Kidney glomerular epithelial cell (primary cell): ENCODE data around the gene RO60.
"Not testable (repeated sequence)": the region's sequence is repeated elsewhere in the genome, so short reads cannot be mapped to it uniquely, and the experiment has no call there.

Source experiments
- DNase-seq: peaks from one replicate; lab custom pipeline; 2025; lab: John Stamatoyannopoulos, UW

RO60 gene

GRCh38 chr1:193059282-193060114 lies at the start of gene RO60, which contains the start of gene UCHL5:
TSS of gene RO60 (plus strand) at chr1:193059612. CDS start at chr1:193069055, 9,443 bp downstream.
TSS of gene UCHL5 (minus strand) at chr1:193059360. CDS start at chr1:193059260, 100 bp downstream.
- DNase-seq: peak; percentile 93

DNA sequence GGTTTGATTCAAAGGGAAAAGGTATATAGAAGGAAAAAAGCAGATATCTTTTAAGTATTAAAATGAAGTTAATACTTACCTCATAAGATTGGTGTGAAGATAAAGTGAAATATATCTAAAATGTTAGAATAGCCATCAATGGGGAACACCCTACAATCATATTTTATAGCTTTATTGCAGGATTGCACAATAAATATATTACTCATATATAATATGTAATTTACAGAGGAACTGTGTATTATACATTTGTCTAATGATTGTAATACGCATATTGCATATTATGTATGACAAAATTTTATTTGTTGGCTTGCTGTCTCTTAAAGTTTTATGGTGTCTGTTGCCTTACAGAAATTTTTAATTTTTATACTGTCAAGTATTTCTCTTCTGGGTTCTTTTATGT lies 48.0 kb upstream of the RO60 start:
- DNase-seq: no peak

GRCh38 chr1:193013005-193013404 lies 46.4 kb upstream of the RO60 start:
- no peak for DNase-seq

DNA sequence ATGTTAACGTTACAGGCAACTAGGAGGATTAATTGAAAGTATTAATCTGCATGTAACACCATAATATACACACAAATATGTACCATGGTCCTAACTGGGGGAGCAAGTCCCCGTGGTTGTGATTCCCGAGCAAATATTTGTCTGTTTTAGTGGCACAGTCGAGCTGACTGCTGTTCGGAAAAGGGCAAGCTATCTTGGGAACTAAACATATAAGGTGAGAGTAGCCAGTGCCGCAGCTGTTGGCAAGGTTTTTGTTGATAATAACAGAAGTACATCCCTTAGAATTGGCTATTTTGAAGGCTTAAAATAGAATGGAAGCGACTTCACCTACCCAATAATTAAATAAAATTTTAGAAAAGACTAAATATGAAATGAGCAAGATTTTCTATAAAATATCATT lies 45.7 kb upstream of the RO60 start:
- DNase-seq: no peak

DNA sequence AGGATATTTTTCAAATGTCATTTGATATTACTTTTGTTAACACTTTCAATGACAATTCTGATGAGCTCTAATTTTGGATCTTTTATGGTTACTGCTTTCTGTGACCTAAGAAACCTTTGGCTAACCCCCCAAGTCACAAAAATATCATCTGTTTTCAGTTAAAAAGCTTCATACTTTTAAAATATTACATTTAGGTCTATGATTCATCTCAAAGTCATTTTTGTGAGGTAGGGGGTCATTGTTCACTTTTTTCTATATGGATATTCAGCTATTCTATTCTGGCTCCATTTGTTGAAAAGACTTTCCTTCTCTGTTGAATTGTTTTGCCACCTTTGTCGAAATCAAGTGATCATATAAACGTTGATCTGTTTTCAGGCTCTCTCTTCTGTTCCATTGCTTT lies 45.0 kb upstream of the RO60 start:
- no peak for DNase-seq

GRCh38 chr1:193016788-193017187 lies 42.6 kb upstream of the RO60 start:
- no peak for DNase-seq

DNA sequence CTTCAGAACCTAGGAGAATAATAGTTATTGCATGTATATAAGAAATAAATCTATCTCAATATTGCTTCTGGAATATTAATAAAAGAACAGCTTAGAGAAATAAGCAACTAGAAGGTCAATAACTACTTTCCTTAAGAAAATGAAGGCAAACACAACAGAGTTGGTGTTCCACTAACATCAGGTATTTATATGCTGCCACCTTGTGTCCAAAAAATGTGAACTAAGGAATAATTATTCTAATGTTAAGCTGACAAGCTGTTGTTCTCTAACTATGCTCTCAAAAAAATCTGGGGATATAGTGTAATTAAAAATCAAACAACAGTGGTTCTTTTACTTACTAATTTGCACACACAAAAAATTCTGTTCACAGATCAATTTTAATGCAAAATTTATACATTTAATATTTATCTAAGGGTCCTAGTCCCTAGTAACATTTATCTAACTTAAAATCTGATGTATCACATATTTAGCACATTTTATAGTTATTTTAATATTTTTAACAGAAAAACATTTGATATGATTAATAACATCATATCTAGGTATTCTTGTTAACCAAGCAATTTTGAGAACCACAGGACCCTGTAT lies 39.9 kb upstream of the RO60 start:
- DNase-seq: peak; percentile 52

DNA sequence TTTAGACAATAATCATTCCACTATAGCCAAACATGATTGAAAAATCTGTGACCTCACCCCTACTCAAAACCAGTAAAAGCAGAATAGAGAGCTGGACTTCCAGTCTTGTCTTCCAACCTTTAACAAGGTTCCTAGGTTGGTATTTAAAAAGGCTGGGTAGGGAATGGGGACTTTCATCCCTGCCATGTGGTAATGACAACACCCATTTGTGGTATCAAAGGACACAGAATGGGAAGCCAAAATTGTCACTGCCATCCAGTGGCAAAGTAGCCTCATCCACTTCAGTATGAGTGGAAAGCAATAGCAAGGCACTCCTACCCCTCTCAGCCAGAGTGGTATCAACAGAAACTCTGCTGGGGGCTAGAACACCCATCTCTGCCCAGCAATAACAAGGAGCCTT lies 34.2 kb upstream of the RO60 start:
- DNase-seq: no peak

- DNase-seq: no peak
Observed at GRCh38 chr1:193030280-193030679, 29.1 kb upstream of the RO60 start.

DNA sequence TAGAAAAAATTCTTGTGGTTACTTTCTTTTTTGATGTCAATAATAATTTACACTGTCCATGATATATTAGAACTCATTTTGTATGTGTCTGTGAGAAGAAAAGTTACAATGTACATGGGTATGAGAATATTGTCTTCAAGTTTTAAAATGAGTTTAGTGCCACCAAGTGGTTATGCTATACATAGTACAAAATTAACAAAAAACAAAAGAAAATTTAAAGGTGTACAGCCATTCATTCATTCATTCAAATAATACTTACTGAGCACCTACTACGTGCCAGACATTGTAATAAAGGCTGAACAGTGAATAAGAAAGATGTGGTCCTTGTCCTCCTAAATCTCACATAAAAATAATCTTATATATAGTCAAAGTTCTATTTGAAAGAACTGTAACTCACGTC lies 28.0 kb upstream of the RO60 start:
- DNase-seq: no peak

GRCh38 chr1:193032643-193033427 lies 26.6 kb upstream of the RO60 start:
- DNase-seq: not testable (repeated sequence)

- DNase-seq: no peak
Observed at GRCh38 chr1:193033610-193034009, 25.8 kb upstream of the RO60 start.

DNA sequence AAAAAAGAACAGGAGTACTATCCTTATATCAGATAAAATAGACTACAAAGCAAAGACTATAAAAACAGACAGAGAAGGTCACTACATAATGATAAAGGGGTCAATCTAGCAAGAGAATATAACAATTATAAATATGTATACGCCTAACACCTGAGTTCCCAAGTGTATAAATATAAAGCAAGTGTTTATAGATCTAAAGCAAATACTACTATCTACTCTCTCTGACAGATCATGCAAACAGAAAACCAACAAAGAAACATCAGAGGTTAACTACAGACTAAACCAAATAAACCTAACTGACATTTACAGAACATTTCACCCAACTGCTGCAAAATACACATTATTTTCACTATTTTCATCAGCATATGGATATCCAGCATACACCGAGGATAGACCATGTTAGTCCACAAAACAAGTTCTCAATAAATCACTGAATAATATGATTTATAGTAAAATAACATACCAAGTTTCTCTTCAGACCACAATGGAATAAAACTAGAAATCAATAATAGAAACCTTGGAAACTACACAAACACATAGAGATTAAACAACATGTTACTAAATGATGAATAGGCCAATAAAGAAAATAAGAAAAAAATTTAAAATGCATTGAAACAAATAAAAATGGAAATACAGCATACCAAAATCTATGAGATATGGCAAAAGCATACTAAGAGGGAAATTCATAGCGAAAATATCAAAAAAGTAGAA lies 22.9 kb upstream of the RO60 start:
- no peak for DNase-seq

GRCh38 chr1:193040011-193040410 lies 19.4 kb upstream of the RO60 start:
- no peak for DNase-seq

DNA sequence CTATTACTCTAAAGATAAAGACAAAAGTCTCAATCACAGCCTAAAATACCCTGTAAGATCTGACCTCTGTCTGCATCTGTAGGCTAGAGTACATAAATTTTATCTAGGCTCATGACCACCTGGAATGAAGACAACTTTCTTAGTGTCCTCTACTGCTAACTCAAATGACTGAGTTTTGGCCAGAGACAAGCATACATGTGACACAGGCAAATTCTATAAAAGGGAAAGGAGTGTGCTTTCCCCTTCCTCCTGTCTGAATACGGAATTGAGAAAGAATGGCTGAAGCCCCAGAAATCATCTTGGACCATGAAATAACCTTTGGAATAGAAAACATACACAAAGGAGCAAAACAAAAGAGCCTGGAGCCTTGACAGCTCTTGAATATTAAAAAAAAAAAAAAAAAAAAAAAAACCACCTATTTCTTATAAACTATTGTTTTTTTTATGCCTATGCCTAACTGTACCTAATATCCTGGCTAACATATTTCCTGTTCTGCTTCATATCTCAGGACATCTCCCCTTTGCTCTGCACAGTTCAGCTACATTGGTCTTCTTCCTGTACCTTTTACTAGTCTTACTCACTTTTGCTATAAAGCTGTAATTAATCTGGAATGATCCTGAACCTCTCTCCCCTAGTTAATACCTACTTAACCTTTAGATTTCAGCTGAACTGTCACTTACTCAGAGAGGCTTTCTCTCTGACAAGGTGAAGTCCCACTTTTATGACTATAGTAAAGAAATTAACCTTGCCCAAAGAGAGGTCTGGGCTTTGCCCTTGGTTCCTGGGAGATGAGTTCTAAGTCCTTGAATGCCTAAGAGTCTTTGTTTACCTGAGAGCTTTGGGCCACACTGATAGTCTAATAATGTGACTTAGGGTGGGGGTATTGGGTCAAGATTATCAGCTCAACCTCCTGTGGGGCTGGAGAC lies 16.4 kb upstream of the RO60 start:
- no peak for DNase-seq

DNA sequence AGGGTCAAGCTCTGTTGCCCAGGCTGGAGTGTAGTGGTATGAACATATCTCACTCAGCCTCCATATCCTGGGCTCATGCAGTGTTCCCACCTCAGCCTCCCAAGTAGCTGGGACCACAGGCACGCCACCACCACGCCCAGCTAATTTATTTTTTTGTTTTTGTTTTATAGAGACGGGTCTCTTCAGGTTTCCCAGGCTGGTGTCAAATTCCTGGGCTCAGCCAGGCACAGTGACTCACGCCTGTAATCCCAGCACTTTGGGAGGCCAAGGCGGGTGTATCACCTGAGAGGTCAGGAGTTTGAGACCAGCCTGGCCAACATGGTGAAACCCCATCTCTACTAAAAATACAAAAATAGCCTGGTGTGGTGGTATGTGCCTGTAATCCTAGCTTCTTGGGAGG lies 10.5 kb upstream of the RO60 start:
- not testable (repeated sequence) for DNase-seq

GRCh38 chr1:193054169-193054675 lies 5.2 kb upstream of the RO60 start:
- DNase-seq: no peak

DNA sequence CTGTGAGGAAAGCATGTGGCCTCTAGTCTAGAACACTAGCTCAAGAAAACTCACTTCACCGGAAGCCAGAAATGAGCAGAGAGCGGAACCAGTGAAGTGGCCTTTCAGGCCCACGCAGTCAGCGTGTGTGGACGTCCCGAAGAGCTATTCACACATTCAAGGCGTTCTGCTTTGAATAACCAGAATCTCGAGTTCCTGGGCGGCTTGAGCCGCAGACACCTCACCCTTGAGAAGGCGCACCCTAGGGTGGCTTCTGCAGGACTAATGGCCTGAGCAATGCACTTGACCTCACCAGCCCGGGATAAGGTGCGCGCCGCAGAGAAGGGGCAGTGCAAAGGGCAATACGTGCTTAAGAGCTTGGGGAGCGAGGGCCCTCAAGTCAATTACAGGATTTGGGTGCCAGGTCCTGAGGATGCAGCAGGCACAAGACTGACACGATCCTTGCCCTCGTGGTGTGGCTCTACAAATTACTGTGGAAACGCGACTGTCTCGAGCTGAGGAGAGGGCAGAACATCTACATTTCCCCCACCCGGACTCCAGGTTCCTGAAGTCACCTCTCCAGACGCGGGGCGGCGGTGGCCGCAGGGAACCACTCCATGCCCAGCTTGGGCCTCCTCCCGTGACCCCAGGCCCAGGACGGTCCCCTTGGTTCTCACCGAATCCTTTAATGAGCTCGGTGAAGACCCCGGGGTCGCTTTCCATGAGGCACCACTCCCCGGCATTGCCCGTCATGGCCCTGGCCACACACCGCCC lies 707 bp upstream of the RO60 start:
- DNase-seq: peak; percentile 7

GRCh38 chr1:193060115-193060403 lies 647 bp downstream of the RO60 start:
- DNase-seq: no peak

DNA sequence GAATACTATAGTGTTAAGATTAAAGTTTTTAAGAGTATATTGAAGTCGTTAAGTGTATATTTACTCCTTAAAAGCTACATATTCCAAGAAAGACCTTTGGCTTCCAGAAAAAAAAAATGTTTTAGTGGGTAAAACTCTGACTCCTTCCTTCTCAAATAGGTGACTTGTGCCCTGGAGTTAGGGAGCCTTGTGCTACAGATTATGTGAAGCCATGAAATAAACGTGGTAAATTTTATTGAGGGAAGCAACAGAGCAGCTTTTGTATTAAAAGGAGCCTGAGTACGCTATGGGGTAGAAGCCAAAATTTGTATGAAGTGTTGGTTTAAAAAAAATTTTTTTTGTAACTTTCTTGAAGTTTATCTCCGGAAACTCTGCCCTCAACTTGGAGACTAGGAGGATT lies 994 bp downstream of the RO60 start:
- DNase-seq: peak; percentile 19
